Tibial artery (tissue), 4 donors: ENCODE measurements around the gene KIF20B.

ENCODE experiments used
- DNase-seq, 2 donors: peaks; one replicate each; pipeline ENCODE4 v3.0.0-alpha.2; 2019
- H3K27ac ChIP-seq, 2 donors: fragments of 200-600 bp; sonication (generic) in 1 of 2; 1 replicate in 1 of 2; 2 replicates in 1 of 2; pipeline ENCODE4 v1.5.1; 2018 to 2019; ENCODE audit warnings: mild to moderate bottlenecking in 1 of 2
- H3K27me3 ChIP-seq, 2 donors: fragments of 200-600 bp; sonication (generic) in 1 of 2; one replicate each; pipeline versions ENCODE4 v1.5.1 to v1.6.0; 2016 to 2019
- H3K36me3 ChIP-seq, 3 donors: fragments of 200-600 bp; sonication (generic) in 2 of 3; one replicate each; pipeline ENCODE4 v1.5.1; 2016 to 2019; ENCODE audit warnings: mild to moderate bottlenecking in 2 of 3
- H3K4me1 ChIP-seq, 4 donors: fragments of 200-600 bp; sonication (generic) in 2 of 4; 1 replicate in 3 of 4; 2 replicates in 1 of 4; pipeline ENCODE4 v1.5.1; 2016 to 2019
- H3K4me3 ChIP-seq, 2 donors: fragments of 200-600 bp; sonication (generic) in 1 of 2; 1 replicate in 1 of 2; 2 replicates in 1 of 2; pipeline ENCODE4 v1.5.1; 2018 to 2019; ENCODE audit warnings: mild to moderate bottlenecking in 2 of 2
- H3K9me3 ChIP-seq, 3 donors: fragments of 200-600 bp; sonication (generic) in 1 of 3; one replicate each; pipeline ENCODE4 v1.5.1; 2016 to 2019
- intact Hi-C: fragments of 100-400 bp; cut with DNase I; formaldehyde crosslinking; loops from one replicate; pipeline ENCODE4 v1.15.0; 2023; ENCODE audit warnings: low total_unique reads
- TF ChIP-seq, protein P1 (sequence below), 2 experiments: fragments of 200-600 bp in 1 of 2; fragments of 450-650 bp in 1 of 2; IDR thresholded peaks; one replicate each; pipeline ENCODE4 v1.5.1; 2017 to 2019; ENCODE audit warnings: antibody characterized with exemption in 2 of 2, mild to moderate bottlenecking in 1 of 2, moderate library complexity in 1 of 2

Gene KIF20B

DNA sequence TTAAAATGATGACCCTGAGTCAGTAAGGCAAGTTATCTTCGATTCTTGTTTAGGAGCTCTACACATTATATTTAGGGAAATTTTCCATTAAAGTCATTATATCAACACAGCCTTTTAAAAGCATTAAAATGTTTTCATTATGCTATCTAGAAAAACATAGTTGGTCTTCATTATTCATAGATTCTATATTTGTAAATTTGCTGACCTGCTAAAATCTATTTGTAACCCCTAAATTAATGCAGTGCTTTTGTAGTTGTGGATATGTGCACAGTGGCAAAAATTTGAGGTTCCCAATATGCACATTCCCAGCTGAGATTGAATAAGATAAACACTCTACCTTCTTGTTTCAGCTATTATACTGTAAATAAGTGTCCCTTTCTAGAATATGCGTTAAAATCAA is 81.1 kb downstream of the KIF20B start:
- TF ChIP-seq, protein P1, sequence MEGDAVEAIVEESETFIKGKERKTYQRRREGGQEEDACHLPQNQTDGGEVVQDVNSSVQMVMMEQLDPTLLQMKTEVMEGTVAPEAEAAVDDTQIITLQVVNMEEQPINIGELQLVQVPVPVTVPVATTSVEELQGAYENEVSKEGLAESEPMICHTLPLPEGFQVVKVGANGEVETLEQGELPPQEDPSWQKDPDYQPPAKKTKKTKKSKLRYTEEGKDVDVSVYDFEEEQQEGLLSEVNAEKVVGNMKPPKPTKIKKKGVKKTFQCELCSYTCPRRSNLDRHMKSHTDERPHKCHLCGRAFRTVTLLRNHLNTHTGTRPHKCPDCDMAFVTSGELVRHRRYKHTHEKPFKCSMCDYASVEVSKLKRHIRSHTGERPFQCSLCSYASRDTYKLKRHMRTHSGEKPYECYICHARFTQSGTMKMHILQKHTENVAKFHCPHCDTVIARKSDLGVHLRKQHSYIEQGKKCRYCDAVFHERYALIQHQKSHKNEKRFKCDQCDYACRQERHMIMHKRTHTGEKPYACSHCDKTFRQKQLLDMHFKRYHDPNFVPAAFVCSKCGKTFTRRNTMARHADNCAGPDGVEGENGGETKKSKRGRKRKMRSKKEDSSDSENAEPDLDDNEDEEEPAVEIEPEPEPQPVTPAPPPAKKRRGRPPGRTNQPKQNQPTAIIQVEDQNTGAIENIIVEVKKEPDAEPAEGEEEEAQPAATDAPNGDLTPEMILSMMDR (IDR thresholded peaks at IDR 0.05): no peak
- H3K27me3 ChIP-seq: no peaks in the 10 kb centered on the region
- intact Hi-C loops: no loop called here
- no peaks in the 10 kb centered on the region for H3K9me3 ChIP-seq
- no peaks in the 10 kb centered on the region for H3K36me3 ChIP-seq
- peaks cover 0 to 28% (median 0%) of the 10 kb centered on the region in 4 donors for H3K4me1 ChIP-seq
- DNase-seq: no peak
- no peak overlapping the region for H3K4me3 ChIP-seq
- no peak overlapping the region for H3K27ac ChIP-seq

GRCh38 chr10:89783406-89783805 is 82.0 kb downstream of the KIF20B start:
- TF ChIP-seq, protein P1 (IDR thresholded peaks at IDR 0.05): no peak
- H3K27ac ChIP-seq: no peak overlapping the region
- no peaks in the 10 kb centered on the region for H3K9me3 ChIP-seq
- peaks cover 0 to 28% (median 0%) of the 10 kb centered on the region in 4 donors for H3K4me1 ChIP-seq
- no peaks in the 10 kb centered on the region for H3K27me3 ChIP-seq
- no peaks in the 10 kb centered on the region for H3K36me3 ChIP-seq
- DNase-seq: no peak
- intact Hi-C loops: no loop called here
- no peak overlapping the region for H3K4me3 ChIP-seq

DNA sequence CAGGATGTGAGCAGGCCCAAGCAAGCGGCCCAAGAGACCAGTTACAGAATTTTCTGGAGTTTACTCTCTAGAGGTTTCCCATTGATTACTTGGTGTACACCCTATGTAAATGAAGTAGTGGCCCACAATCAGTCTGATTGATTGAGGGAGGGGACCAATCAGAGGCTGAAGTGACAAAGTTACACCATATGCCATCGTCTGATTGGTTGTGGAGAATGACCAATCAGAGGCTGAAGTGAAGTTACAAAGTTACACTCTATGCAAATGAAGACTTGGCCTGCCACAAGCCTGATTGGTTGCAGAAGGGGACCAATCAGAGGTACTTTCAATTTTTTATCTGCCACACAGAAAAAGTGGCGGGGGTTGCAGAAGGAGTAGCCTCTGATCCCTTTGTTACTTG is 83.7 kb downstream of the KIF20B start:
- no peaks in the 10 kb centered on the region for H3K36me3 ChIP-seq
- H3K9me3 ChIP-seq: no peaks in the 10 kb centered on the region
- no peak overlapping the region for H3K4me3 ChIP-seq
- no peaks in the 10 kb centered on the region for H3K27me3 ChIP-seq
- peaks cover 0 to 28% (median 0%) of the 10 kb centered on the region in 4 donors for H3K4me1 ChIP-seq
- intact Hi-C loops: no loop called here
- H3K27ac ChIP-seq: peak overlapping the region in 1 of 2 donors; percentile 46
- no peak for DNase-seq
- TF ChIP-seq, protein P1 (IDR thresholded peaks at IDR 0.05): no peak

- TF ChIP-seq, protein P1 (IDR thresholded peaks at IDR 0.05): no peak
- intact Hi-C loops: no loop called here
These were observed 87.9 kb downstream of the KIF20B start for GRCh38 chr10:89789188-89789877.

DNA sequence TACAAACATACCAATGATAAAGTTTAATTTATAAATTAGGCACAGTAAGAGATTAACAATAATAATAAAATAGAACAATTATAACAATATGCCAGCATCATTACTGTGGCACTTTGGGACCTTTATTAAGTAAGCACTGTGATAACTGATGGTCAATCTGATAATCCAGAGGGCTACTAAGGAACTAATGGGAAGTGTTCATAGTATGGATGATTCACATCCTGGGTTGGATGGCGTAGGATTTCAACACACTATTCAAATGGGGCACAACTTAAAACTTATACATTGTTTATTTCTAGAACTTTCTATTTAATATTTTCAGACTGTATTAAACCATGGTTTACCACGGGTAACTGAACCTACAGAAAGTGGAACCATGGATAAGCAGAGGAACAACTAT is 90.8 kb downstream of the KIF20B start:
- TF ChIP-seq, protein P1 (IDR thresholded peaks at IDR 0.05): no peak
- Histone ChIP-seq H3K9me3 (no peaks in the 10 kb centered on the region), H3K27me3 (no peaks in the 10 kb centered on the region), H3K4me1 (no peaks in the 10 kb centered on the region), H3K4me3 (no peak overlapping the region), H3K36me3 (no peaks in the 10 kb centered on the region), H3K27ac (no peak overlapping the region)
- intact Hi-C loops: loop anchor here (10.0 kb wide), 1 partner anchor 993 kb away; no protein-coding TSS in a partner anchor
- no peak for DNase-seq

More at GRCh38 chr10:89789188-89789877, 87.9 kb downstream of the KIF20B start:
- no peak for DNase-seq
- Histone ChIP-seq H3K4me1 (peaks cover 0 to 9% (median 0%) of the 10 kb centered on the region in 4 donors), H3K9me3 (no peaks in the 10 kb centered on the region), H3K4me3 (no peak overlapping the region), H3K27ac (no peak overlapping the region), H3K36me3 (no peaks in the 10 kb centered on the region), H3K27me3 (no peaks in the 10 kb centered on the region)
